Loucy (cell line): ENCODE data around the gene EDN3.

Experiments
- H2AFZ ChIP-seq: fragments of 200-600 bp; sonication (generic); 2 replicates; pipeline ENCODE4 v1.6.0; 2016; ENCODE audit warnings: antibody characterized with exemption, mild to moderate bottlenecking, low read length, moderate library complexity
- H3F3A ChIP-seq: fragments of 200-600 bp; 2 replicates; pipeline ENCODE4 v1.6.0; 2016; ENCODE audit warnings: antibody characterized with exemption, low read depth, mild to moderate bottlenecking
- H3K27me3 ChIP-seq: fragments of 200-600 bp; sonication (generic); 2 replicates; pipeline ENCODE4 v1.6.1; 2014; ENCODE audit warnings: low read length, mild to moderate bottlenecking; ENCODE audit not compliant: insufficient read depth, poor library complexity, severe bottlenecking
- H3K36me3 ChIP-seq: fragments of 200-600 bp; sonication (generic); 2 replicates; pipeline ENCODE4 v1.6.1; 2016; ENCODE audit warnings: low read length; ENCODE audit not compliant: insufficient read depth
- H3K4me1 ChIP-seq: fragments of 200-600 bp; sonication (generic); 2 replicates; pipeline ENCODE4 v1.5.1; 2014; ENCODE audit warnings: low read length, mild to moderate bottlenecking; ENCODE audit not compliant: insufficient read depth, poor library complexity, severe bottlenecking
- H3K4me2 ChIP-seq: fragments of 200-600 bp; sonication (generic); 2 replicates; pipeline ENCODE4 v1.6.0; 2014; ENCODE audit warnings: antibody characterized with exemption, low read length, low read depth, mild to moderate bottlenecking; ENCODE audit not compliant: poor library complexity, severe bottlenecking
- H3K4me3 ChIP-seq: fragments of 200-600 bp; sonication (generic); 2 replicates; pipeline ENCODE4 v1.5.1; 2014; ENCODE audit warnings: low read length, mild to moderate bottlenecking, mixed read lengths; ENCODE audit not compliant: poor library complexity, severe bottlenecking
- H3K79me2 ChIP-seq: fragments of 200-600 bp; sonication (generic); 2 replicates; pipeline ENCODE4 v1.6.1; 2014; ENCODE audit warnings: low read length; ENCODE audit not compliant: insufficient read depth
- H3K9ac ChIP-seq: fragments of 200-600 bp; sonication (generic); 2 replicates; pipeline ENCODE4 v1.6.0; 2014; ENCODE audit warnings: mild to moderate bottlenecking, low read depth, low read length, moderate library complexity; ENCODE audit not compliant: poor library complexity, severe bottlenecking
- H3K9me2 ChIP-seq: fragments of 200-600 bp; sonication (generic); replicated peaks from 2 replicates; pipeline ENCODE4 v1.6.1; 2016; ENCODE audit warnings: low read depth, low read length, mixed read lengths
- H3K9me3 ChIP-seq: fragments of 200-600 bp; sonication (generic); 2 replicates; pipeline ENCODE4 v1.6.1; 2014; ENCODE audit warnings: mild to moderate bottlenecking, antibody characterized with exemption, low read length, low read depth; ENCODE audit not compliant: insufficient read depth
- H4K20me1 ChIP-seq: fragments of 200-600 bp; sonication (generic); 2 replicates; pipeline ENCODE4 v1.6.0; 2014; ENCODE audit warnings: antibody characterized with exemption, low read length, mild to moderate bottlenecking; ENCODE audit not compliant: insufficient read depth, poor library complexity, severe bottlenecking
- CTCF ChIP-seq: fragments of 200-600 bp; sonication (generic); conservative IDR thresholded peaks from 2 replicates; pipeline ENCODE4 v1.5.1; 2014; ENCODE audit warnings: mild to moderate bottlenecking, antibody characterized with exemption, low read length
- EZH2phosphoT487 ChIP-seq: fragments of 200-600 bp; IDR thresholded peaks from 2 replicates; pipeline ENCODE4 v1.6.1; 2018; ENCODE audit warnings: antibody characterized with exemption, mild to moderate bottlenecking, moderate library complexity, borderline replicate concordance

EDN3 gene

GRCh38 chr20:59316911-59317731 is 16.7 kb downstream of the EDN3 start:
- H2AFZ ChIP-seq, result no peak overlapping the region
- H3K36me3 ChIP-seq, result no peaks in the 10 kb centered on the region
- H3K9me3 ChIP-seq, result no peaks in the 10 kb centered on the region
- H3K4me2 ChIP-seq, result no peak overlapping the region
- H3F3A ChIP-seq, result no peaks in the 10 kb centered on the region
- H3K27me3 ChIP-seq, result no peaks in the 10 kb centered on the region
- H3K4me3 ChIP-seq, result no peak overlapping the region
- H3K9ac ChIP-seq, result no peak overlapping the region
- no peaks in the 10 kb centered on the region for H3K9me2 ChIP-seq
- no peaks in the 10 kb centered on the region for H3K4me1 ChIP-seq
- TF ChIP-seq EZH2phosphoT487, result no peak
- no peak for TF ChIP-seq CTCF
- no peaks in the 10 kb centered on the region for H3K79me2 ChIP-seq
- H4K20me1 ChIP-seq, result no peaks in the 10 kb centered on the region

DNA sequence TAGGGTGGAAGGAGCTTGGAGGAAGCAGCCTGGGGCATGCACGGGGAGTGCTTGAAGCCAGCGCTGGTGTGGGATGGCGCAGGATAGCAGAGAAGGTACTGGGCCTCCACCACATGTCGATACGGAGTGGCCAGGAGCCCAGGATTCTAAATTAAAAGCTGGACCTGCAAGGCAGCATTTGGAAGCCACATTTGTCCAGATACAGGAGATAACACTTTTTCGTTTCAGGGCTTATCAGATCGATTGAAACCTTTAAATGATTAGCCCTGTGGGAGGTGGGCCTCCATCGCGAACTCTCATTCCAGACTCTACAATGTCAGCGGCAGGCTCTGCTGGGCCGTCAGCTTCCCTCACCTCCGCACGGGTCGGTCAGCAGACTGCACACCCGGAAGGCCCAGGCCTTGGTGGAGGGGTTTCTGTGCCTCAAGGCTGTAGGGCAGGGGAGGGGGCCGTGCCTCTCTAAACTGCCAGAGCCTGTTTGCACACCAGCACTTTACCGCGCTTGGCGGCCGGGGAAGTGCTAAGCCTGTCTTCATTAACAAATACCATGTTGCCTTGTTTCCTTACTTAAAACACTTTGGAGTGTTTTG is 17.9 kb downstream of the EDN3 start:
- Histone ChIP-seq H3K9ac (no peak overlapping the region), H3K4me2 (no peak overlapping the region), H3K36me3 (no peaks in the 10 kb centered on the region), H3K4me3 (no peak overlapping the region), H2AFZ (no peak overlapping the region), H3K79me2 (no peaks in the 10 kb centered on the region), H3F3A (no peaks in the 10 kb centered on the region), H4K20me1 (no peaks in the 10 kb centered on the region), H3K27me3 (no peaks in the 10 kb centered on the region), H3K9me2 (no peaks in the 10 kb centered on the region), H3K4me1 (no peaks in the 10 kb centered on the region), H3K9me3 (no peaks in the 10 kb centered on the region)
- TF ChIP-seq CTCF (no peak), EZH2phosphoT487 (no peak)

DNA sequence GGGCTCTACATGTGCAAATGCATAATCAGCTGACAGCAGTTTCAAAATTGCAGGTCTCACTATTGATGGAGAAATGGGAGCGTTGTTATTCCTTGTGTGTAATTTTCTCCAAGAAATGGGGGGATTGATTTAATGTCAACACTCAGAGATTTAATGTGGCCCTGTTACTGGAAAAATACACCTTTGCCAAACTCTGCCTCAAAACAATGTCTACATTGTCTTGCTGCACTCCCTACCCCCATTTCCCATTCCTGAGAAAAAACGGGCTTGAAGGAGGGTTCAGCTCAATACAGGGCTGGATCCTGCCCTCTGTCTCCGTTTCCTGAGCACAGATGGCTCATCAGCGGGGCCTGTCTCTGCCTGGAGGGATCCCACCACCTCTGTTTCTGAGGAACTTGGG is 18.4 kb downstream of the EDN3 start:
- Histone ChIP-seq H3K27me3 (no peaks in the 10 kb centered on the region), H3F3A (no peaks in the 10 kb centered on the region), H3K79me2 (no peaks in the 10 kb centered on the region), H3K4me1 (no peaks in the 10 kb centered on the region), H3K9ac (no peak overlapping the region), H3K4me2 (no peak overlapping the region), H3K4me3 (no peak overlapping the region), H3K9me2 (no peaks in the 10 kb centered on the region), H3K36me3 (no peaks in the 10 kb centered on the region), H2AFZ (no peak overlapping the region), H4K20me1 (no peaks in the 10 kb centered on the region), H3K9me3 (no peaks in the 10 kb centered on the region)
- TF ChIP-seq CTCF (no peak), EZH2phosphoT487 (no peak)
